Measurements from ENCODE around the gene MAN1C1. TPM values are rescaled to one million over a fixed set of nuclear protein-coding genes. Genes with fewer than 3 reads are reported as not detected.
A peak's percentile ranks its signal among the peaks of the same experiment; 100 is the strongest.

MAN1C1 gene
- total RNA-seq, 1 experiment from 2014 or later = 16.8 TPM

DNA sequence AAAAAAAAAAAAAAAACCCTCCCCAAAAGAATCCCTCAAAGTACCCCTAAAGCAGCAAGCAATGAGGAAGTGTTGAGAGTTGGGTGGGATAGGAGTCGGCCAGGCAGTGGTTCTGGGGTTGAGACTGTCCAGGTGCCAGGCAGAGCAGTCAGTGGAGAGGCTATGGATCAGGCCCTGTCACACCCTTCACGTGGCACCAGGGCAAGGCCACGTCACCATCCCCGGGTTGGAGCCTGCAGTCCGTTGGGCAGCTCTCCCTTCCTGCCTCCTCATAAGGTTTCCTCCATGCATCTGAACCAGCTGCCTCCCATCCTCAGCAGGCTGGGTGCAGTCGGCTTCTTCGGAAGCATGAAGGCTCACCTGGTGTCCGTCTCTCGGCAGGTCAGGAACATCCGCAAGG is 146.9 kb downstream of the MAN1C1 start:
- H3K27me3 Mint-ChIP-seq (ENCODE audit: low read depth) = no peaks in the 10 kb centered on the region
- no peak for ATAC-seq
- CTCF ChIA-PET = no interaction called here

DNA sequence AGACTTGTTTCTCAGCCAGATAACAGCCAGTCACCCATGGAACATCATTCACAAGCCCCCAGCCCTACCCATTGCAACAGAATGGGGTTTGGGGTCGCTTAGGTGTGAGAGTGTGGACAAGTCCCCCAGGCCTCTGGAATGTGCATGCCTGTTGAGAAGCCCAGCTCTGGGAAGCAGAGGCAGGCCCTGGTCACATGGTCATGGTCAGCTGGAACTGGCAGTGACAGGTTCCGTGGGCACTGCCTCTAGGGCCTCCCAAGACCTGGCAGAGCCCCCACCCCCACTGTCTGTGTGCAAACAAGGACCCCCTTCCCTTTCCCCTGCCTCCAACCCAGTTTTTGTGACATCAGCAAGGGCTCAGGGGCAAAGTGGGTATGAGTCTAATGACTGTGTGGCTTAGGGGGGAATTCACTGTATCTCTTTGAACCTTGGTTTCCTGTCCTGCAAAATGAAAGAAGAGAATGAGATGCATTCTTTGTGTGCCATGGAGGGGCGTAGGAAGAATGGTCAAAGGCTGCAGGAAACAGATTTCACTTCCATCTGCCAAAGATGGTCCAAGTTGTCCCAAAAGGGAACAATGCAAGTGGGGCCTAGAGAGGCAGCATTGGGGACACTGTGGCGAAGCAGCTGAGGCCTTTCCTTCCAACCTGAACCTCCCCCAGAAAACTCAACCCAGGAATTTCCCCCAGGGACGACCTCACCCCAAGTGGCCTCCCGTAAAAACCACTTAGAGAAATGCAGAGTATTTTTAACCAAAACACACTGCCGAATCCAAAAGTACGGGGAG is 148.7 kb downstream of the MAN1C1 start:
- Mint-ChIP-seq H3K27ac (peak overlapping the region; percentile 25), H3K27me3 (ENCODE audit: low read depth) (no peaks in the 10 kb centered on the region), H3K4me1 (peaks cover 10% of the 10 kb centered on the region), H3K36me3 (no peaks in the 10 kb centered on the region), H3K9me3 (no peaks in the 10 kb centered on the region), H3K4me3 (no peak overlapping the region)
- POLR2A ChIA-PET = no interaction called here
- DNase-seq (ENCODE audit: low spot score) = no peak
- ATAC-seq = no peak
- CTCF ChIA-PET = interaction anchor here (0.9 to 1.5 kb wide), 3 partner anchors 8 to 45 kb away, joined by 3 to 5 read pairs (median 4); no protein-coding TSS in a partner anchor
- no peak for TF ChIP-seq FOXK1 (CRISPR knock-in tag; IDR thresholded peaks at IDR 0.05)
- TF ChIP-seq NFE2L1 (CRISPR knock-in tag; IDR thresholded peaks at IDR 0.05) = no peak
- TF ChIP-seq, protein P1, sequence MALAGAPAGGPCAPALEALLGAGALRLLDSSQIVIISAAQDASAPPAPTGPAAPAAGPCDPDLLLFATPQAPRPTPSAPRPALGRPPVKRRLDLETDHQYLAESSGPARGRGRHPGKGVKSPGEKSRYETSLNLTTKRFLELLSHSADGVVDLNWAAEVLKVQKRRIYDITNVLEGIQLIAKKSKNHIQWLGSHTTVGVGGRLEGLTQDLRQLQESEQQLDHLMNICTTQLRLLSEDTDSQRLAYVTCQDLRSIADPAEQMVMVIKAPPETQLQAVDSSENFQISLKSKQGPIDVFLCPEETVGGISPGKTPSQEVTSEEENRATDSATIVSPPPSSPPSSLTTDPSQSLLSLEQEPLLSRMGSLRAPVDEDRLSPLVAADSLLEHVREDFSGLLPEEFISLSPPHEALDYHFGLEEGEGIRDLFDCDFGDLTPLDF (CRISPR knock-in tag; IDR thresholded peaks at IDR 0.05) = no peak
- TF ChIP-seq, protein P2, sequence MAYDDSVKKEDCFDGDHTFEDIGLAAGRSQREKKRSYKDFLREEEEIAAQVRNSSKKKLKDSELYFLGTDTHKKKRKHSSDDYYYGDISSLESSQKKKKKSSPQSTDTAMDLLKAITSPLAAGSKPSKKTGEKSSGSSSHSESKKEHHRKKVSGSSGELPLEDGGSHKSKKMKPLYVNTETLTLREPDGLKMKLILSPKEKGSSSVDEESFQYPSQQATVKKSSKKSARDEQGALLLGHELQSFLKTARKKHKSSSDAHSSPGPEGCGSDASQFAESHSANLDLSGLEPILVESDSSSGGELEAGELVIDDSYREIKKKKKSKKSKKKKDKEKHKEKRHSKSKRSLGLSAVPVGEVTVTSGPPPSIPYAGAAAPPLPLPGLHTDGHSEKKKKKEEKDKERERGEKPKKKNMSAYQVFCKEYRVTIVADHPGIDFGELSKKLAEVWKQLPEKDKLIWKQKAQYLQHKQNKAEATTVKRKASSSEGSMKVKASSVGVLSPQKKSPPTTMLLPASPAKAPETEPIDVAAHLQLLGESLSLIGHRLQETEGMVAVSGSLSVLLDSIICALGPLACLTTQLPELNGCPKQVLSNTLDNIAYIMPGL (CRISPR knock-in tag; IDR thresholded peaks at IDR 0.05) = no peak
- TF ChIP-seq PRDM15 (CRISPR knock-in tag; IDR thresholded peaks at IDR 0.05) = no peak
- TF ChIP-seq, protein P3, sequence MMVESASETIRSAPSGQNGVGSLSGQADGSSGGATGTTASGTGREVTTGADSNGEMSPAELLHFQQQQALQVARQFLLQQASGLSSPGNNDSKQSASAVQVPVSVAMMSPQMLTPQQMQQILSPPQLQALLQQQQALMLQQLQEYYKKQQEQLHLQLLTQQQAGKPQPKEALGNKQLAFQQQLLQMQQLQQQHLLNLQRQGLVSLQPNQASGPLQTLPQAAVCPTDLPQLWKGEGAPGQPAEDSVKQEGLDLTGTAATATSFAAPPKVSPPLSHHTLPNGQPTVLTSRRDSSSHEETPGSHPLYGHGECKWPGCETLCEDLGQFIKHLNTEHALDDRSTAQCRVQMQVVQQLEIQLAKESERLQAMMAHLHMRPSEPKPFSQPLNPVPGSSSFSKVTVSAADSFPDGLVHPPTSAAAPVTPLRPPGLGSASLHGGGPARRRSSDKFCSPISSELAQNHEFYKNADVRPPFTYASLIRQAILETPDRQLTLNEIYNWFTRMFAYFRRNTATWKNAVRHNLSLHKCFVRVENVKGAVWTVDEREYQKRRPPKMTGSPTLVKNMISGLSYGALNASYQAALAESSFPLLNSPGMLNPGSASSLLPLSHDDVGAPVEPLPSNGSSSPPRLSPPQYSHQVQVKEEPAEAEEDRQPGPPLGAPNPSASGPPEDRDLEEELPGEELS (CRISPR knock-in tag; IDR thresholded peaks at IDR 0.05) = no peak
- TF ChIP-seq NR1H2 (CRISPR knock-in tag; IDR thresholded peaks at IDR 0.05) = no peak
- TF ChIP-seq, protein P4, sequence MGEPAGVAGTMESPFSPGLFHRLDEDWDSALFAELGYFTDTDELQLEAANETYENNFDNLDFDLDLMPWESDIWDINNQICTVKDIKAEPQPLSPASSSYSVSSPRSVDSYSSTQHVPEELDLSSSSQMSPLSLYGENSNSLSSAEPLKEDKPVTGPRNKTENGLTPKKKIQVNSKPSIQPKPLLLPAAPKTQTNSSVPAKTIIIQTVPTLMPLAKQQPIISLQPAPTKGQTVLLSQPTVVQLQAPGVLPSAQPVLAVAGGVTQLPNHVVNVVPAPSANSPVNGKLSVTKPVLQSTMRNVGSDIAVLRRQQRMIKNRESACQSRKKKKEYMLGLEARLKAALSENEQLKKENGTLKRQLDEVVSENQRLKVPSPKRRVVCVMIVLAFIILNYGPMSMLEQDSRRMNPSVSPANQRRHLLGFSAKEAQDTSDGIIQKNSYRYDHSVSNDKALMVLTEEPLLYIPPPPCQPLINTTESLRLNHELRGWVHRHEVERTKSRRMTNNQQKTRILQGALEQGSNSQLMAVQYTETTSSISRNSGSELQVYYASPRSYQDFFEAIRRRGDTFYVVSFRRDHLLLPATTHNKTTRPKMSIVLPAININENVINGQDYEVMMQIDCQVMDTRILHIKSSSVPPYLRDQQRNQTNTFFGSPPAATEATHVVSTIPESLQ (CRISPR knock-in tag; IDR thresholded peaks at IDR 0.05) = no peak
- TF ChIP-seq, protein P5, sequence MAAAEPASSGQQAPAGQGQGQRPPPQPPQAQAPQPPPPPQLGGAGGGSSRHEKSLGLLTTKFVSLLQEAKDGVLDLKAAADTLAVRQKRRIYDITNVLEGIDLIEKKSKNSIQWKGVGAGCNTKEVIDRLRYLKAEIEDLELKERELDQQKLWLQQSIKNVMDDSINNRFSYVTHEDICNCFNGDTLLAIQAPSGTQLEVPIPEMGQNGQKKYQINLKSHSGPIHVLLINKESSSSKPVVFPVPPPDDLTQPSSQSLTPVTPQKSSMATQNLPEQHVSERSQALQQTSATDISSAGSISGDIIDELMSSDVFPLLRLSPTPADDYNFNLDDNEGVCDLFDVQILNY (CRISPR knock-in tag; IDR thresholded peaks at IDR 0.05) = no peak
- no peak for TF ChIP-seq ZBTB21 (CRISPR knock-in tag; IDR thresholded peaks at IDR 0.05; ENCODE audit: borderline replicate concordance)
- no peak for TF ChIP-seq ESRRA (CRISPR knock-in tag; IDR thresholded peaks at IDR 0.05; ENCODE audit: borderline replicate concordance)
- no peak for TF ChIP-seq ETV6 (CRISPR knock-in tag; IDR thresholded peaks at IDR 0.05)

More for the DNA sequence above, 146.9 kb downstream of the MAN1C1 start:
- Mint-ChIP-seq H3K27ac (no peak overlapping the region), H3K4me3 (no peak overlapping the region), H3K9me3 (no peaks in the 10 kb centered on the region), H3K36me3 (no peaks in the 10 kb centered on the region), H3K4me1 (peaks cover 15% of the 10 kb centered on the region)
- DNase-seq (ENCODE audit: low spot score) = no peak
- TF ChIP-seq E2F4 (CRISPR knock-in tag; IDR thresholded peaks at IDR 0.05; ENCODE audit: borderline replicate concordance, low read depth) = no peak
- TF ChIP-seq USF2 (CRISPR knock-in tag; IDR thresholded peaks at IDR 0.05) = no peak
- TF ChIP-seq ZNF671 (CRISPR knock-in tag; IDR thresholded peaks at IDR 0.05) = no peak
- TF ChIP-seq TP53 (CRISPR knock-in tag; IDR thresholded peaks at IDR 0.05) = no peak
- TF ChIP-seq ZNF138 (CRISPR knock-in tag; conservative IDR thresholded peaks at IDR 0.05) = no peak
- TF ChIP-seq ATF1 (CRISPR knock-in tag; IDR thresholded peaks at IDR 0.05) = no peak
- TF ChIP-seq NR1H2 (CRISPR knock-in tag; IDR thresholded peaks at IDR 0.05) = no peak
- TF ChIP-seq TEAD1 (CRISPR knock-in tag; IDR thresholded peaks at IDR 0.05) = no peak
- no peak for TF ChIP-seq TCF7 (CRISPR knock-in tag; IDR thresholded peaks at IDR 0.05; ENCODE audit: low read depth)
- TF ChIP-seq FOXK1 (CRISPR knock-in tag; IDR thresholded peaks at IDR 0.05) = no peak
- no peak for TF ChIP-seq GABPB1 (CRISPR knock-in tag; IDR thresholded peaks at IDR 0.05)
- TF ChIP-seq MYBL2 (CRISPR knock-in tag; IDR thresholded peaks at IDR 0.05) = no peak
- no peak for TF ChIP-seq ELF4 (CRISPR knock-in tag; IDR thresholded peaks at IDR 0.05; ENCODE audit: low read depth)
- POLR2A ChIA-PET = interaction anchor here (0.7 kb wide), 1 partner anchor 150 kb away, joined by 4 read pairs; no protein-coding TSS in a partner anchor

All from WTC11 (cell line).